ENCODE results near the gene LETM1.

Gene LETM1

GRCh38 chr4:1873776-1874175 is 17.8 kb upstream of the LETM1 start:
- in situ Hi-C loops (cut with HindIII; ENCODE audit: low sequenced_read_pairs) = no loop called here

- in situ Hi-C loops (cut with HindIII; ENCODE audit: low sequenced_read_pairs) = no loop called here
These were observed 17.3 kb upstream of the LETM1 start for GRCh38 chr4:1873291-1873690.

- in situ Hi-C loops (cut with HindIII; ENCODE audit: low sequenced_read_pairs) = no loop called here
These were observed 16.9 kb upstream of the LETM1 start for GRCh38 chr4:1872870-1873269.

GRCh38 chr4:1871471-1872021 is 15.6 kb upstream of the LETM1 start:
- in situ Hi-C loops (cut with HindIII; ENCODE audit: low sequenced_read_pairs) = no loop called here

- in situ Hi-C loops (cut with HindIII; ENCODE audit: low sequenced_read_pairs) = no loop called here
These were observed 14.9 kb upstream of the LETM1 start, which contains the start of gene NSD2 for GRCh38 chr4:1870578-1871443. NSD2 (plus strand) TSS chr4:1871393; CDS start chr4:1900655, 29,262 bp downstream.

- in situ Hi-C loops (cut with HindIII; ENCODE audit: low sequenced_read_pairs) = no loop called here
These were observed 14.3 kb upstream of the LETM1 start for GRCh38 chr4:1870328-1870577.

GRCh38 chr4:1869530-1870327 is 13.8 kb upstream of the LETM1 start:
- in situ Hi-C loops (cut with HindIII; ENCODE audit: low sequenced_read_pairs) = no loop called here

DNA sequence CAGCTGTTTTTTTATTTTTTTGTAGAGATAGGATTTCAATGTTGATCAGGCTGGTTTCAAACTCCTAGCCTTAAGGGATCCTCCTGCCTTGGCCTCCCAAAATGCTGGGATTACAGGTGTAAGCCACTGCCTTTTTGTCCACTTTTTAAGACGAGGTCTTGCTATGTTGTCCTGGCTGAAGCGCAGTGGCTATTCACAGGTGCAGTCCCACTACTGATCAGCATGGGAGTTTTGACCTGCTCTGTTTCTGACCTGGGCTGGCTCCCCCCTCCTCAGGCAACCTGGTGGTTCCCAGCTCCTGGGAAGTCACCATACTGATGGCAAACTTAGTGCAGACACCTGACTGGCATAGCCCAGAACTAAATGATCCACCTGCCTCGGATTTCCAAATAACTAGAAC is 13.0 kb upstream of the LETM1 start:
- in situ Hi-C loops (cut with HindIII; ENCODE audit: low sequenced_read_pairs) = no loop called here

DNA sequence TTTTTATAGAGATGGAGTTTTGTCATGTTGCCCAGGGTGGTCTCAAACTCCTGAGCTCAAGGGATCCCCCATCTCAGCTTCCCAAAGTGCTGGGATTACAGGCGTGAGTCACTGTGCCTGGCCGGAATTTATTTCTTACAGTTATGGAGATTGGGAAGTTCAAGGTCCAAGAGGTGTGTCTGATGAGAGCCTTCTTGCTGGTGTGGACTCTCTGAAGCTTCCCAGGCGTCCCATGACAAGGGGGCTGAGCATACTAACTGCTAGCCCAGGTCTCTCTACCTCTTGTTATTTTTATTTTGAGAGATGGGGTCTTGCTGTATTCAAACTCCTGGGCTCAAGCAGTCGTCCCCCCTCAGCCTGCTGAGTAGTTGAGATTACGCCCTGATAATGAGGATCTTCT is 12.3 kb upstream of the LETM1 start:
- in situ Hi-C loops (cut with HindIII; ENCODE audit: low sequenced_read_pairs) = no loop called here

DNA sequence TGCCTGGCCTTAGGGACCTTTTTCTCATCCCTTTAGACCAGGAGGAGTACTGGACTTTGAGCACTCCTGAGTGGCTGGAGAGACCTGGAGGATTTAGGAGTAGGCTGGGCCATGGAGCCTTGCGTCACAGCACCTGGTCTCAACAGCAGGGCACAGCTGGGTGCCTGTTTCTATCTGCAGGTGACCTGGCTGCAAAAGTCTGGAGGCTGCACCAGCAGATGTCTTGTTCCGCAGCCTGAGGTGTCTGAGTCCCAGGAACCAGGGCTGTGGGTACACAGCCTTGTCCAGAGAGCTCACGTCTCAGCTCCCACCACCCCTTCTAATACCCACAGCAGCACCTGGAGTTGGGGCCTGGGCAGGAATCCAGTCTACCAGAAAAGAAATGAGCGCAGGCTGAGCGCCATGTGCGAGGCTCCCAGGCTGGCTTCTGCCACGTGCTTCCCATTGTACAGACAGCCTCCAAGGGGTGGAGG is 10.3 kb upstream of the LETM1 start:
- in situ Hi-C loops (cut with HindIII; ENCODE audit: low sequenced_read_pairs) = no loop called here

GRCh38 chr4:1864076-1865008 is 8.4 kb upstream of the LETM1 start:
- in situ Hi-C loops (cut with HindIII; ENCODE audit: low sequenced_read_pairs) = no loop called here

GRCh38 chr4:1863297-1864033 is 7.5 kb upstream of the LETM1 start:
- in situ Hi-C loops (cut with HindIII; ENCODE audit: low sequenced_read_pairs) = no loop called here

DNA sequence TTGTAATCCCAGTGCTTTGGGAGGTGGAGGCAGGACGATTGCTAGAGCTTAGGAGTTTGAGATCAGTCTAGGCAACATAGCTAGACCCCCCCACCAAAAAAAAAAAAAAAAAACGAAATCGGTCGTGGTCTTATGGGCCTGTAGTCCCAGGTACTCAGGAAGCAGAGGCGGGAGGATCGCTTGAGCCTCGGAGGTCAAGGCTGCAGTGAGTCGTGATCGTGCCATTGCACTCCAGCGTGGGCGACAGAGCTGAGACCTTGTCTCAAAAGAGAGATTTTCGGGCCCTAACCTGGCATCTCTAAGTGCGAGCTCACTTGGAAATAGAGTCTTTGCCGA is 7.0 kb upstream of the LETM1 start:
- in situ Hi-C loops (cut with HindIII; ENCODE audit: low sequenced_read_pairs) = no loop called here

DNA sequence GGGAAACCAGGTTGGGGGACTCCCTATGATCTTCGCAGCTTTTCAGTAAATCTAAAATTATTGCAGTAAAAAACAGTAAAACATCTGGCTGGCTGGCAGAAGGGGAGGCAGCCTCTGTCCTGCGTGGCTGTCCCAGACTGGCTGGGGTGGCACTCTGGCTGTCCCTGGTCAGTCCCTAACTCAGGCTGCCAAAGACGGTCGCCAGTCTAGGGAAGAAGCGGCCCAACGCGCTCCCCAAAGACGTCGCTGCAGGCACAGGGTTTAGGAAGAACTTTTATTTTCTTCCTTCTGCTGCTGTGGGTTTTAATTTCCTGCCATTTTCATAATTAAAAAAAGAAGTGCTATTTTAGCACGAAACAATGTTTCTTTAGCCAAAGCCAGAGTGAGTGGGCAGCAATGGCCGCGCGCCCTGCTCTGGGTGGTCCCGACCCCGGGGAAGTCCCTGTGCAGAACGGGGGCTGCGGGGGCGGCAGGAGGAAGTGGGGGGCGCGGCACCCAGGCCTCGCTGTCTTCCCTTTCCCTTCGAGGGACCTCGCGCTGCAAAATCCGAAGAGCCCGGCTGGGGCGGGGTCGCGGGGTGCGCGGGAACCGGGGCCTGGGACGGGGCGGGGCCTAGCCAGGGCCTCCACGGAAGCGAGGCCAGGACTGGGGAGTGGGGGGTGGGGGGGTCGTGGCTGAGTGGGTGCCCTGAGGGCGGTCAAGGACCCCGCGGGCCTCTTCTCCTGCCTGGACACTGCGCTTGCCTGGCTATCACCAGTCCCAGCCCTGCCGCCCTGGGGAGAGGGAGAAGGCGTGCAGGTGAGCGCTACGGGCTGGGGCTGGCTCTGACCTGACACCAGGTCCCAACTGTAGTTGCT is 6.3 kb upstream of the LETM1 start:
- in situ Hi-C loops (cut with HindIII; ENCODE audit: low sequenced_read_pairs) = no loop called here

- in situ Hi-C loops (cut with HindIII; ENCODE audit: low sequenced_read_pairs) = loop anchor here (5.0 kb wide), 2 partner anchors 47 to 98 kb away; no protein-coding TSS in a partner anchor
These were observed 3.4 kb upstream of the LETM1 start for GRCh38 chr4:1859389-1859753.

DNA sequence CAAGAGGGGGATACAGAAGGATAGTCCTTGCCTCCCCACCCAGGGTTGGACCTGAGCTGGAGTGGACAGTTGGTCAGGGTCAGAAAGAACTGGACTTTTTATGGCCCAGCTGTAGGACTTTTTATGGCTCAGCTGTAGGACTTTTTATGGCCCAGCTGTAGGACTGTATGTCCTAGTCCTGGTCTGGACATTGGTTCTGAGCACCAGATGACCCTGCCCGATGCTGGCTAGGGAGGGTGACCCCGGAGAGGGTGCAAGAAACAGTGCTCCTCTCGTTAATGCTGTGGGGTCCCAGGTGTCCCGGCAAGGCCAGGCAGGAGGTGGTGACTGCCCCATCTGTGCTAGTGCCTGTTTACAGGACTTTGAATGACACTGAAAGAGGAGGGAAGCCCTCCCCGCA is 2.0 kb upstream of the LETM1 start:
- in situ Hi-C loops (cut with HindIII; ENCODE audit: low sequenced_read_pairs) = loop anchor here (5.0 kb wide), 2 partner anchors 46 to 99 kb away; no protein-coding TSS in a partner anchor

DNA sequence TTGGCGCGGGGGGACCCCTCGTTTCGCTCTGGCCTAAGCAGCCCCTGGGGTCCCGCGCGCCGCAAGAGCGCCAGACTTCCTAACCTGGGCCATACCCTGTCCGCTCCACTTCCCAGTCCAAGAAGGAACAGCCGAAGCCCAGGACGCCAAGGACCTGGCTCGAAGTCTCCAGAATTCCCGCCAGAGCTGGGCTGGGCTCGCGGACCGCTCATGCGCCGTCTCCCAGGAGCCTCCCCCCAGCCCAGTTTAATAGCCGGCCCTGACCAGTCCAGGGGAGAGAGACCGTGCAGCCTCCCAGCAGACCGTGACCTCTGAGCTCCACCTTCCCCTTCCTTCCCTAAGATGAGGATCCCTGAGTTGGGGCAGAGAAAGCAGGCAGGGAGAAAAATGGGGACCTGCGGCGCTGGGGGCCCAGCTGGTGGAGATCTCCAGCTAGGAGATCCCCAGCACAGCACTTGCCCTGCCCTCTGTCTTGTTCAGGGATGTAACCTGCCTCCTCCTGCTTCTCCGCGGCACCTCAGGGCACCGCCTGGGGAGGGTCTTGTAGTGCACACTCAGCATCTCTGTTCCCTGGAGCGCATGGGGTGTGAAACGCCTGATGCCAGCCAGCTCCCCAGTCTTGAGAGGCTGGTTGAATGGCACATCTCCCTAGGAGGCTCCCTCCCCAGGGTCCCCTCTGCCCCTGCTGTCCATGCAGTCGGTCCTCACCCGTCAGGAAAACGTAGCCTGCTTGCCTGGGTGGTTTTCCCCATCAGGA is 1.2 kb upstream of the LETM1 start:
- in situ Hi-C loops (cut with HindIII; ENCODE audit: low sequenced_read_pairs) = loop anchor here (5.0 kb wide), 2 partner anchors 45 to 100 kb away; no protein-coding TSS in a partner anchor

GRCh38 chr4:1855333-1856070 is 454 bp downstream of the LETM1 start:
- in situ Hi-C loops (cut with HindIII; ENCODE audit: low sequenced_read_pairs) = loop anchor here (5.0 kb wide), 2 partner anchors 43 to 102 kb away; no protein-coding TSS in a partner anchor
